Lower lobe of right lung (tissue), 2 donors: Measurements from ENCODE around the gene ATG14. TPM values are rescaled to one million over a fixed set of nuclear protein-coding genes. Genes with fewer than 3 reads are reported as not detected.

Source experiments
- ATAC-seq, 2 donors: fragments of 200-7000 bp; cut with Tn5 transposase; one replicate each; pipeline ENCODE4 v1.9.1; 2020 to 2022; ENCODE audit warnings: mild to moderate bottlenecking in 2 of 2, moderate library complexity in 2 of 2
- DNase-seq: peaks from one replicate; pipeline ENCODE4 v3.0.0-alpha.2; 2020
- H3K27ac ChIP-seq: fragments of 200-600 bp; one replicate; pipeline ENCODE4 v1.8.0; 2022
- H3K27me3 ChIP-seq: fragments of 200-600 bp; one replicate; pipeline ENCODE4 v1.8.0; 2022; ENCODE audit warnings: low read depth
- H3K36me3 ChIP-seq: fragments of 200-600 bp; one replicate; pipeline ENCODE4 v1.8.0; 2022; ENCODE audit warnings: mild to moderate bottlenecking
- H3K4me1 ChIP-seq: fragments of 200-600 bp; one replicate; pipeline ENCODE4 v1.8.0; 2022
- H3K4me3 ChIP-seq: fragments of 200-600 bp; one replicate; pipeline ENCODE4 v1.8.0; 2022; ENCODE audit warnings: mild to moderate bottlenecking
- H3K9me3 ChIP-seq: fragments of 200-600 bp; one replicate; pipeline ENCODE4 v1.8.0; 2022
- CTCF ChIP-seq: fragments of 200-600 bp; IDR thresholded peaks from one replicate; pipeline ENCODE4 v1.8.0; 2022; ENCODE audit warnings: antibody characterized with exemption, mild to moderate bottlenecking
- intact Hi-C: fragments of 100-400 bp; cut with DNase I; formaldehyde crosslinking; loops from one replicate; pipeline ENCODE4 v1.11.0; 2022
- total RNA-seq: library from RNA; stranded (reverse); fragmentation: NEBNext Ultra II Directional; extraction: Animal tissue kit (Norgen Biotek cat#: 25700); gene quantifications from one replicate; pipeline ENCODE4 v1.2.1, GENCODE V29; 2021
- donor health status: DM: no; HTN: yes; CAD: no; lungs with severe emphysema.

Gene ATG14
- total RNA-seq, 1 donor from 2014 or later: 9.8 TPM

DNA sequence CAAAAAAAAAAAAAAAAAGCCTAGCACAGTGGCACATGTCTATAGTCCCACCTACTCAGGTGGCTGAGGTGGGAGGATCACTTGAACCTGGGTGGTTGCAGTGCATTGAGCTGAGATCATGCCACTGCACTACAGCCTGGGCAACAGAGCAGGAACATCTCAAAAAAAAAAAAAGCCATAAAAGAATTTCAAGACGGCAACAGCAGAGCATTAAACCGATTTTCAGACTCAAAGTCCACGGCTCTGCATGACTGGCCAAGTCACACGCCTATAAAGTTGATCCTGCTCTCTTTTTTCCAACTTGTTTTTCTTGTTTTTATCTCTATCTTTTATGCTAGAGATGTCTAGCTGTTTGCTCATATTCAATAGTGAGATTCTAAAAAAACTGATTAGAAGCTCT, 95.1 kb downstream of the ATG14 start:
- H3K27me3 ChIP-seq: no peaks in the 10 kb centered on the region
- H3K4me3 ChIP-seq: no peak overlapping the region
- TF ChIP-seq CTCF: no peak
- no peak overlapping the region for H3K27ac ChIP-seq
- H3K36me3 ChIP-seq: no peaks in the 10 kb centered on the region
- peaks cover 11% of the 10 kb centered on the region for H3K9me3 ChIP-seq
- intact Hi-C loops: no loop called here
- ATAC-seq (no peak), DNase-seq (no peak)
- H3K4me1 ChIP-seq: no peaks in the 10 kb centered on the region

Other genes with a start within 250 kb of the ATG14 start
- gene DLGAP5, start 220.2 kb downstream of the ATG14 start, total RNA-seq: 0.97 TPM
- gene FBXO34, start 140.4 kb downstream of the ATG14 start, total RNA-seq: 34.7 TPM
- not detected for gene TBPL2, start 28.8 kb upstream of the ATG14 start, total RNA-seq
- 164 TPM for gene KTN1, start 168.4 kb upstream of the ATG14 start, total RNA-seq